Sigmoid colon (tissue), 7 donors: ENCODE data around the gene NRG3. TPM values are rescaled to one million over a fixed set of nuclear protein-coding genes. Genes with fewer than 3 reads are reported as not detected.
"Not testable (repeated sequence)": the region's sequence is repeated elsewhere in the genome, so short reads cannot be mapped to it uniquely, and the experiment has no call there.

Experiments used
- DNase-seq: peaks from one replicate; pipeline ENCODE4 v3.0.0-alpha.2; 2019
- H3K27ac ChIP-seq, 4 donors: fragments of 200-600 bp; sonication (generic); one replicate each; pipeline ENCODE4 v1.5.1; 2016 to 2019; ENCODE audit warnings: mild to moderate bottlenecking in 1 of 4
- H3K27me3 ChIP-seq, 3 donors: fragments of 200-600 bp; sonication (generic); one replicate each; pipeline ENCODE4 v1.5.1; 2019; ENCODE audit warnings: mild to moderate bottlenecking in 1 of 3
- H3K36me3 ChIP-seq, 4 donors: fragments of 200-600 bp; sonication (generic); one replicate each; pipeline ENCODE4 v1.5.1; 2016 to 2019
- H3K4me1 ChIP-seq, 4 donors: fragments of 200-600 bp; sonication (generic); one replicate each; pipeline ENCODE4 v1.5.1; 2017 to 2019
- H3K4me3 ChIP-seq, 4 donors: fragments of 200-600 bp; sonication (generic); one replicate each; pipeline ENCODE4 v1.5.1; 2017 to 2019; ENCODE audit warnings: mild to moderate bottlenecking in 2 of 4, moderate library complexity in 1 of 4
- H3K9me3 ChIP-seq, 4 donors: fragments of 200-600 bp in 3 of 4; sonication (generic) in 3 of 4; one replicate each; pipeline versions ENCODE4 v1.5.1 to v1.6.1; 2013 to 2019
- EP300 ChIP-seq, 4 donors: sonication (generic); formaldehyde crosslinking; IDR thresholded peaks; one replicate each; pipeline ENCODE4 v1.6.1; 2017; ENCODE audit warnings: antibody characterized with exemption in 4 of 4
- POLR2A ChIP-seq, 2 donors: fragments of 450-650 bp; IDR thresholded peaks; one replicate each; pipeline ENCODE4 v1.6.1; 2016; ENCODE audit warnings: antibody characterized with exemption in 2 of 2, mild to moderate bottlenecking in 2 of 2, moderate library complexity in 2 of 2
- POLR2AphosphoS5 ChIP-seq, 4 donors: sonication (generic); formaldehyde crosslinking; IDR thresholded peaks; one replicate each; pipeline ENCODE4 v1.6.1; 2017; ENCODE audit warnings: antibody characterized with exemption in 4 of 4
- WGBS, 2 donors: extraction: QIAGEN DNeasy Blood & Tissue Kit; methylation state at CpG; one replicate each; pipeline ENCODE4 v1.1.7; 2013; 5-methylcytosine and 5-hydroxymethylcytosine counted together
- intact Hi-C: fragments of 100-400 bp; cut with DNase I; formaldehyde crosslinking; loops from one replicate; pipeline ENCODE4 v1.15.1; 2023
- polyA plus RNA-seq, 3 donors: library from polyadenylated mRNA; stranded (reverse); fragments of 200-250 nt; gene quantifications; one replicate each; pipeline ENCODE4 v1.2.3, GENCODE V29; 2013
- total RNA-seq, 4 donors: library from RNA; depleted of rRNA; stranded (reverse); fragments of >200 nt; gene quantifications; one replicate each; pipeline ENCODE4 v1.1.0, GENCODE V29; 2016
- TF ChIP-seq, protein P1 (sequence below), 4 experiments: fragments of 450-650 bp in 3 of 4; fragments of 200-600 bp in 1 of 4; IDR thresholded peaks; one replicate each; pipeline ENCODE4 v1.5.1; 2016 to 2019; ENCODE audit warnings: antibody characterized with exemption in 4 of 4, mild to moderate bottlenecking in 3 of 4, moderate library complexity in 2 of 4
- donor health status: healthy with polysubstance abuse.
- donor health status: Bipolar disorder and iron deficiency.
- donor health status: healthy.

Gene NRG3
- total and polyA plus RNA-seq, 7 donors = 0.17 to 2.2 (median 0.82) TPM; not detected in 2

- H3K36me3 ChIP-seq = no peaks in the 10 kb centered on the region
- no peak overlapping the region for H3K27ac ChIP-seq
- no peaks in the 10 kb centered on the region for H3K9me3 ChIP-seq
- intact Hi-C loops = no loop called here
- 59 to 69% methylated on average over 2 of the region's 2 CpGs for WGBS, 2 donors
- TF ChIP-seq POLR2AphosphoS5 (IDR thresholded peaks at IDR 0.05) (no peak), EP300 (IDR thresholded peaks at IDR 0.05) (no peak), POLR2A (IDR thresholded peaks at IDR 0.05) (no peak)
- TF ChIP-seq, protein P1, sequence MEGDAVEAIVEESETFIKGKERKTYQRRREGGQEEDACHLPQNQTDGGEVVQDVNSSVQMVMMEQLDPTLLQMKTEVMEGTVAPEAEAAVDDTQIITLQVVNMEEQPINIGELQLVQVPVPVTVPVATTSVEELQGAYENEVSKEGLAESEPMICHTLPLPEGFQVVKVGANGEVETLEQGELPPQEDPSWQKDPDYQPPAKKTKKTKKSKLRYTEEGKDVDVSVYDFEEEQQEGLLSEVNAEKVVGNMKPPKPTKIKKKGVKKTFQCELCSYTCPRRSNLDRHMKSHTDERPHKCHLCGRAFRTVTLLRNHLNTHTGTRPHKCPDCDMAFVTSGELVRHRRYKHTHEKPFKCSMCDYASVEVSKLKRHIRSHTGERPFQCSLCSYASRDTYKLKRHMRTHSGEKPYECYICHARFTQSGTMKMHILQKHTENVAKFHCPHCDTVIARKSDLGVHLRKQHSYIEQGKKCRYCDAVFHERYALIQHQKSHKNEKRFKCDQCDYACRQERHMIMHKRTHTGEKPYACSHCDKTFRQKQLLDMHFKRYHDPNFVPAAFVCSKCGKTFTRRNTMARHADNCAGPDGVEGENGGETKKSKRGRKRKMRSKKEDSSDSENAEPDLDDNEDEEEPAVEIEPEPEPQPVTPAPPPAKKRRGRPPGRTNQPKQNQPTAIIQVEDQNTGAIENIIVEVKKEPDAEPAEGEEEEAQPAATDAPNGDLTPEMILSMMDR (IDR thresholded peaks at IDR 0.05) = no peak
- no peaks in the 10 kb centered on the region for H3K4me1 ChIP-seq
- no peak for DNase-seq
- no peak overlapping the region for H3K4me3 ChIP-seq
- no peaks in the 10 kb centered on the region for H3K27me3 ChIP-seq
These were observed 1075.0 kb downstream of the NRG3 start for GRCh38 chr10:82949816-82950575.

DNA sequence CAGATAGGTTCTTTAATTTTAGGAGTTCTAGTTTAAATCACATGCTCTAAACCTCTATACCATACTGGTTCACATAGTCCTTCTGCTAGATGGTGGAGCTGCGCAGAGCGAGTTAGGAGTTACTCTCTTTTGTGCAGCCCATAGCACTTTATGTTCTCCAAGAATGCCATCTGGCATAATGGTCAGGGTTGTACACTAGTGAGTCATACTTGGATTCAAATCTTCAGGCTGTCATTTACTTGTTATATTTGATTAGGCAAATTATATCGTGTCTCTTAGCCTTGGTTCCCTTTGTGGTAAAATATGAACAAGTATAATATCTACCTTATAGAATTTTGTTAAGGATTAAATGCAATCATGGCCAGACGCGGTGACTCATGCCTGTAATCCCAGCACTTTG lies 1078.3 kb downstream of the NRG3 start:
- Histone ChIP-seq H3K9me3 (no peaks in the 10 kb centered on the region), H3K4me1 (no peaks in the 10 kb centered on the region), H3K27me3 (no peaks in the 10 kb centered on the region), H3K4me3 (no peak overlapping the region), H3K36me3 (no peaks in the 10 kb centered on the region), H3K27ac (no peak overlapping the region)
- no peak for TF ChIP-seq EP300 (IDR thresholded peaks at IDR 0.05)
- TF ChIP-seq POLR2AphosphoS5 (IDR thresholded peaks at IDR 0.05) = no peak
- TF ChIP-seq, protein P1 (IDR thresholded peaks at IDR 0.05) = no peak
- no peak for TF ChIP-seq POLR2A (IDR thresholded peaks at IDR 0.05)
- no peak for DNase-seq
- intact Hi-C loops = no loop called here
- WGBS, 2 donors = 93 to 95% methylated on average over 5 of the region's 5 CpGs

DNA sequence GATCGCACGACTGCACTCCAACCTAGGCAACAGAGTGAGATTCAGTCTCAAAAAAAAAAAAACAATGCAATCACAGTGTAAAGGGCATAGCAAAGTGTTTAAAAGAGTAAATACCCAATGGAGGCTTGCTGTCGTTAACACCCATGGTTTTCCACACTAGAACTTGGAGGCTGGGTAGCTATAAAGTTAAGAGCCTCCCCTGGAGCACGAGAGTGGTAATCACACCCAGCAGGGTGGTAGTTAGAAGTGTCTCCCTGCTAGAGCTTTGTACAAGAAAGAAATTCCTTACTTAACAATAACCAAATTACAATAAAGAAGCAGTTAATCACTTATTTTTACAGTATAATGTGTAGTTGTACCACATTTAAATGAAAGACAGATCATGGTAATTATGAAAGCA lies 1078.9 kb downstream of the NRG3 start:
- H3K9me3 ChIP-seq = no peaks in the 10 kb centered on the region
- 52 to 53% methylated on average over 4 of the region's 4 CpGs for WGBS, 2 donors
- DNase-seq = no peak
- H3K27me3 ChIP-seq = no peaks in the 10 kb centered on the region
- TF ChIP-seq POLR2AphosphoS5 (IDR thresholded peaks at IDR 0.05) (no peak), EP300 (IDR thresholded peaks at IDR 0.05) (no peak), POLR2A (IDR thresholded peaks at IDR 0.05) (no peak)
- TF ChIP-seq, protein P1 (IDR thresholded peaks at IDR 0.05) = no peak
- no peak overlapping the region for H3K4me3 ChIP-seq
- no peaks in the 10 kb centered on the region for H3K4me1 ChIP-seq
- intact Hi-C loops = no loop called here
- H3K36me3 ChIP-seq = no peaks in the 10 kb centered on the region
- H3K27ac ChIP-seq = no peak overlapping the region

DNA sequence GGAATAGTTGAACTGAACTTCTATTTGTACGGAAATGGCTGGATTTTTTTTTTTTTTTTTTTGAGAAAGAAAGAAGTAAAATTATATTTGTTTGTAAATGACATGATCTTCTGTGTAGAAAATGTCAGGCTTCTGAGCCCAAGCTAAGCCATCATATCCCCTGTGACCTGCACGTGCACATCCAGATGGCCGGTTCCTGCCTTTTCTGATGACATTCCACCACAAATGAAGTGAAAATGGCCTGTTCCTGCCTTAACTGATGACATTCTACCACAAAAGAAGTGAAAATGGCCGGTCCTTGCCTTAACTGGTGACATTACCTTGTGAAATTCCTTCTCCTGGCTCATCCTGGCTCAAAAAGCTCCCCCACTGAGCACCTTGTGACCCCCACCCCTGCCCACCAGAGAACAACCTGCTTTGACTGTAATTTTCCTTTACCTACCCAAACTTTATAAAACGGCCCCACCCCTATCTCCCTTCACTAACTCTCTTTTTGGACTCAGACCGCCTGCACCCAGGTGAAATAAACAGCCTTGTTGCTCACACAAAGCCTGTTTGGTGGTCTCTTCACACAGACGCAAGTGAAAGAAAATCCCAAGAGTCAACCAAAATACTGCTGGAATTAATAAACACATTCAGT lies 1085.5 kb downstream of the NRG3 start:
- H3K4me3 ChIP-seq, H3K27me3 ChIP-seq, H3K4me1 ChIP-seq, H3K9me3 ChIP-seq, H3K36me3 ChIP-seq, intact Hi-C loops, H3K27ac ChIP-seq, DNase-seq: not testable (repeated sequence)
- 61 to 71% methylated on average over 7 of the region's 7 CpGs for WGBS, 2 donors

- H3K27me3 ChIP-seq = no peaks in the 10 kb centered on the region
- no peaks in the 10 kb centered on the region for H3K9me3 ChIP-seq
- H3K36me3 ChIP-seq = no peaks in the 10 kb centered on the region
- WGBS, 2 donors = 54 to 69% methylated on average over 1 of the region's 1 CpG
- H3K27ac ChIP-seq = no peak overlapping the region
- DNase-seq = no peak
- H3K4me1 ChIP-seq = no peaks in the 10 kb centered on the region
- intact Hi-C loops = no loop called here
- no peak overlapping the region for H3K4me3 ChIP-seq
- no peak for TF ChIP-seq POLR2A (IDR thresholded peaks at IDR 0.05)
- no peak for TF ChIP-seq POLR2AphosphoS5 (IDR thresholded peaks at IDR 0.05)
- TF ChIP-seq EP300 (IDR thresholded peaks at IDR 0.05) = no peak
- TF ChIP-seq, protein P1 (IDR thresholded peaks at IDR 0.05) = no peak
These were observed 1086.9 kb downstream of the NRG3 start for GRCh38 chr10:82961864-82962263.
